Measurements from ENCODE around the gene IL10RA.
A peak's percentile ranks its signal among the peaks of the same experiment; 100 is the strongest.
"Not testable (repeated sequence)": the region's sequence is repeated elsewhere in the genome, so short reads cannot be mapped to it uniquely, and the experiment has no call there.

Gene IL10RA

GRCh38 chr11:118004543-118005223, 18.5 kb downstream of the IL10RA start:
- Mint-ChIP-seq H3K9me3 (ENCODE audit: low read depth) (no peaks in the 10 kb centered on the region), H3K4me3 (peak overlapping the region; percentile 81), H3K27ac (peak overlapping the region; percentile 100), H3K27me3 (no peaks in the 10 kb centered on the region), H3K36me3 (peaks cover 4% of the 10 kb centered on the region), H3K4me1 (ENCODE audit: low read depth) (peaks cover 99% of the 10 kb centered on the region)

GRCh38 chr11:118005224-118006152, 19.3 kb downstream of the IL10RA start:
- Mint-ChIP-seq H3K27ac (peak overlapping the region; percentile 100), H3K4me1 (ENCODE audit: low read depth) (peaks cover 99% of the 10 kb centered on the region), H3K27me3 (no peaks in the 10 kb centered on the region), H3K36me3 (peaks cover 4% of the 10 kb centered on the region), H3K9me3 (ENCODE audit: low read depth) (no peaks in the 10 kb centered on the region), H3K4me3 (peak overlapping the region; percentile 32)

GRCh38 chr11:118006153-118006534, 19.9 kb downstream of the IL10RA start:
- peaks cover 4% of the 10 kb centered on the region for H3K36me3 Mint-ChIP-seq
- no peaks in the 10 kb centered on the region for H3K9me3 Mint-ChIP-seq (ENCODE audit: low read depth)
- H3K27ac Mint-ChIP-seq: peak overlapping the region; percentile 100
- H3K4me3 Mint-ChIP-seq: peak overlapping the region; percentile 32
- peaks cover 98% of the 10 kb centered on the region for H3K4me1 Mint-ChIP-seq (ENCODE audit: low read depth)
- no peaks in the 10 kb centered on the region for H3K27me3 Mint-ChIP-seq

GRCh38 chr11:118007040-118007439, 20.8 kb downstream of the IL10RA start:
- Mint-ChIP-seq H3K4me3 (peak overlapping the region; percentile 59), H3K27me3 (no peaks in the 10 kb centered on the region), H3K36me3 (no peaks in the 10 kb centered on the region), H3K4me1 (ENCODE audit: low read depth) (peaks cover 95% of the 10 kb centered on the region), H3K27ac (peak overlapping the region; percentile 87), H3K9me3 (ENCODE audit: low read depth) (no peaks in the 10 kb centered on the region)

GRCh38 chr11:118007563-118008270, 21.5 kb downstream of the IL10RA start:
- not testable (repeated sequence) for H3K27me3 Mint-ChIP-seq; H3K36me3 Mint-ChIP-seq; H3K9me3 Mint-ChIP-seq (ENCODE audit: low read depth)
- peaks cover 95% of the 10 kb centered on the region for H3K4me1 Mint-ChIP-seq (ENCODE audit: low read depth)
- H3K27ac Mint-ChIP-seq: peak overlapping the region; percentile 87
- peak overlapping the region; percentile 59 for H3K4me3 Mint-ChIP-seq

GRCh38 chr11:118008271-118008911, 22.2 kb downstream of the IL10RA start:
- no peaks in the 10 kb centered on the region for H3K27me3 Mint-ChIP-seq
- peaks cover 95% of the 10 kb centered on the region for H3K4me1 Mint-ChIP-seq (ENCODE audit: low read depth)
- peak overlapping the region; percentile 87 for H3K27ac Mint-ChIP-seq
- H3K4me3 Mint-ChIP-seq: peak overlapping the region; percentile 59
- H3K36me3 Mint-ChIP-seq: peaks cover 2% of the 10 kb centered on the region
- H3K9me3 Mint-ChIP-seq (ENCODE audit: low read depth): no peaks in the 10 kb centered on the region

- H3K4me3 Mint-ChIP-seq: no peak overlapping the region
- H3K9me3 Mint-ChIP-seq (ENCODE audit: low read depth): peaks cover 4% of the 10 kb centered on the region
- peaks cover 4% of the 10 kb centered on the region for H3K36me3 Mint-ChIP-seq
- no peaks in the 10 kb centered on the region for H3K27me3 Mint-ChIP-seq
- H3K27ac Mint-ChIP-seq: peak overlapping the region; percentile 61
- peaks cover 94% of the 10 kb centered on the region for H3K4me1 Mint-ChIP-seq (ENCODE audit: low read depth)
Observed at GRCh38 chr11:118009864-118010737, 23.9 kb downstream of the IL10RA start.

GRCh38 chr11:118010738-118011461, 24.7 kb downstream of the IL10RA start:
- Mint-ChIP-seq H3K4me3 (no peak overlapping the region), H3K9me3 (ENCODE audit: low read depth) (peaks cover 4% of the 10 kb centered on the region), H3K27me3 (no peaks in the 10 kb centered on the region), H3K4me1 (ENCODE audit: low read depth) (peaks cover 94% of the 10 kb centered on the region), H3K36me3 (peaks cover 4% of the 10 kb centered on the region), H3K27ac (peak overlapping the region; percentile 22)

DNA sequence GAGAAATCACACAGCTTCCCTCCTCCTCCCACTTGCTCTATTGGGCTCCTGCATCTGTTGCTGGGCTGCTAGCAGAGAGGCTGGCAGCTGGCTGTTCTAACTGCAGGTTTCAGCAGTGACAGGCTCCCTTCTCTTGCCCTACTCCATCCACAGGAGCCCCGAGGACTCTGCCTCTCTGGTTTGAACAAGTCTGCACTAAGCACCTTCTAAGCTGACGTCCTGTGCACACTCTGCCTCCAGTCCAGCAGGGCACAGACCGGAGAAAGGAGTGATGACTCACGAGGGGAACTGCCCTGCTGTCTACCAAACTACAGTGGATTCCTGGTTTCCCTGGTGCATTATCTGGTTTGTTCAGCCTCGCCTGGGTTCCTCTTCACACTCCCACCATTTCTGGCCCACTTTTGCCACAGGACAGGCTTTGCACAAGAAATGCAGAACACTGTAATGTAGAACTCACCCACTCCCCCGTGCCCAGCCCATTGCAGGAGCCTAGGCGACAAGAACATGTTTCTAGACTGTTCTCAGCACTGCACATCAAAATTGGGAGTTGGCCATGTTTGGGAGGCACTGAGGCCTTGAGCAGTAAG, 26.0 kb downstream of the IL10RA start:
- Mint-ChIP-seq H3K4me1 (ENCODE audit: low read depth) (peaks cover 94% of the 10 kb centered on the region), H3K36me3 (peaks cover 9% of the 10 kb centered on the region), H3K9me3 (ENCODE audit: low read depth) (peaks cover 9% of the 10 kb centered on the region), H3K27ac (peak overlapping the region; percentile 90), H3K4me3 (peak overlapping the region; percentile 31), H3K27me3 (no peaks in the 10 kb centered on the region)

DNA sequence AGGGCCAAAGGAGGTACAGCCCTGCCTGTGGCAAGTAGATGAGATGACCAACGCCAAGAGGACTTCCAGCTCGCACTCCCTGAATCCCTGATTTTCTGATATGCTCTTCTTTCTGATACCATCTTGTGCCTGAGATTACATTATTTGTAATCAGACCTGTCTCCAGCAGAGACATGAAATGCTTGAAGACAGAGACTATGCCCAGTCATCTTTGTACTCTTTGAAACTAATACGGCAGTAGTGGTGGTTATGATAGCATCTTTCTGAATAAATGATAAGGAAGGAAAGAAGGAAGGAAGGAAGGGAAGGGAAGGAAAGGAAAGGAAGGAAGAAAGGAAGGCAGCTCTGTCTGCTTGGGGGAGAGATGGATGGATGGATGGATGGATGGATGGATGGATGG, 27.8 kb downstream of the IL10RA start:
- Mint-ChIP-seq H3K27me3 (no peaks in the 10 kb centered on the region), H3K27ac (peak overlapping the region; percentile 47), H3K4me3 (peak overlapping the region; percentile 40), H3K36me3 (peaks cover 20% of the 10 kb centered on the region), H3K9me3 (ENCODE audit: low read depth) (peaks cover 18% of the 10 kb centered on the region), H3K4me1 (ENCODE audit: low read depth) (peaks cover 83% of the 10 kb centered on the region)

DNA sequence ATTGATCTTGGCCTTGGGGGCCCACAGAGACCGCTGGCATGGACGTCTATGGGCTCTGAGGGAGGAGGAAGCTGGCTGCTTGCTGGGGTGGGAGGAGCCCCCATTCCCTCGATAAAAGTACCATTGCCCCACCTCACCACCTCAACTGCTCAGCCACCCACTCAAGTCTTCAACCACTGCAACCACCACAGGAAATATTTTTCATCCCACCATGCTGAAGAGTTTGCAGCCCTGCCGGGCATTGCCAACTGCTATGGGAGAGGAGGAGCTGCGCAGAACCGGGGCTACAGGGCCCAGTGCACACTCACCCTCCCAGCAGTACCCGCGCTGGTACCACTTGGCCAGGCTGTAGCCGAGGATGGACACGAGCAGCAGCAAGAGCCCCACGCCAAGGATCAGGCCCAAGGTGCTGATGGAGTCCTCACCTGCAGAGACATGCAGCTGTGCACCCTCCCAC, 29.2 kb downstream of the IL10RA start:
- H3K27ac Mint-ChIP-seq: peak overlapping the region; percentile 87

DNA sequence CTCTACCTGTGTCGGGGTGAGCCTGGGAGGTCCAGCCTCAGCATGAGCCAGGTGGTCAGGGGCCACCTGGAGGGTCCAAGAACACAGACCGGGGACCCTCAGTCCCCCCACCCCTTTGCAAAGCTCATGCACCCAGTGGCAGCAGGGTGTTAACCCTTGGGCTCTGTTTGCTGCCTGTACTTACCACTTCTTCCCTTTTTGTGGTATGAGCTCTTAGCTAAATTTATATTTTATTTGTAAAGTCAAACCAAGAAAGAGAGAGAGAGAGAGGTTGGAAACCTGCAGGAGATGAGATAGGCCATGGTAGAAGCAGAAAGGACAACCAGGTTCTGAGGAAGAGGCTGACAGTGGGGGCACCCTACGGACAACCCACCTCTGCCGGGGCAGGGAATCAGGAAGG, 29.9 kb downstream of the IL10RA start:
- Mint-ChIP-seq H3K27ac (peak overlapping the region; percentile 87), H3K4me1 (ENCODE audit: low read depth) (peaks cover 65% of the 10 kb centered on the region), H3K9me3 (ENCODE audit: low read depth) (peaks cover 25% of the 10 kb centered on the region), H3K27me3 (no peaks in the 10 kb centered on the region), H3K4me3 (peak overlapping the region; percentile 72), H3K36me3 (peaks cover 24% of the 10 kb centered on the region)

More for the DNA sequence above, 29.2 kb downstream of the IL10RA start:
- peaks cover 70% of the 10 kb centered on the region for H3K4me1 Mint-ChIP-seq (ENCODE audit: low read depth)
- peak overlapping the region; percentile 72 for H3K4me3 Mint-ChIP-seq
- H3K9me3 Mint-ChIP-seq (ENCODE audit: low read depth): peaks cover 21% of the 10 kb centered on the region
- H3K36me3 Mint-ChIP-seq: peaks cover 24% of the 10 kb centered on the region
- H3K27me3 Mint-ChIP-seq: no peaks in the 10 kb centered on the region

DNA sequence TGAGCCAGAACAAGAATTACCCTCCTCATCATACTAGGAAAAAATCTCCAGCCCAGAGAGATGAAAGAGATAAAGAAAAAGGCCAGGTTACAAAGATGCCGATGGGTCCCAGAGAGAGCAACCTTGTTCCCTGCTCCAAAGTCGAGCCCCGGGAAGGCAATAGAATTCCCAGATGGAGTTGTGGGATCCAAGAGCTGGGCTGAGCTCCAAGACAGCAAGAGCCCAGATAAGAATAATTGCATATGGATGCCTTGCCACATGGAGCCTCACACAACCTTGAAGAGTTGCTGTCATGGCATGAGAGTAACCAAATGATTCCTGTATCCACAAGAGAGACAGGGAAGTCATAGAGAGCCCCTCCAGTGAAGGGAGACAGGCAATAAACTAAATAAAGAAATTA, 30.9 kb downstream of the IL10RA start:
- Mint-ChIP-seq H3K4me1 (ENCODE audit: low read depth) (peaks cover 58% of the 10 kb centered on the region), H3K36me3 (peaks cover 24% of the 10 kb centered on the region), H3K27me3 (no peaks in the 10 kb centered on the region), H3K4me3 (no peak overlapping the region), H3K9me3 (ENCODE audit: low read depth) (peaks cover 25% of the 10 kb centered on the region), H3K27ac (no peak overlapping the region)

Measured in activated naive CD8-positive, alpha-beta T cell (primary cell).